Memory B cell (primary cell): ENCODE data around the gene PCBD1.
"Not testable (repeated sequence)": the region's sequence is repeated elsewhere in the genome, so short reads cannot be mapped to it uniquely, and the experiment has no call there.

Source experiments
- ATAC-seq: fragments of 150-1000 bp; cut with Tn5 transposase; 2 replicates; pipeline ENCODE4 v1.10.0; 2021; ENCODE audit warnings: low read depth, mild to moderate bottlenecking, moderate library complexity
- DNase-seq, 2 donors: peaks; one replicate each; pipeline ENCODE4 v3.0.0; 2022; ENCODE audit warnings: low spot score in 2 of 2
- H3K27ac Mint-ChIP-seq: one replicate; pipeline ENCODE4 v1.8.0; 2022; ENCODE audit warnings: mild to moderate bottlenecking, moderate library complexity, mixed read lengths
- H3K27me3 Mint-ChIP-seq: one replicate; pipeline ENCODE4 v1.8.0; 2022; ENCODE audit warnings: mixed read lengths
- H3K36me3 Mint-ChIP-seq: one replicate; pipeline ENCODE4 v1.8.0; 2022; ENCODE audit warnings: mild to moderate bottlenecking, mixed read lengths
- H3K4me1 Mint-ChIP-seq: one replicate; pipeline ENCODE4 v1.8.0; 2022; ENCODE audit warnings: mixed read lengths
- H3K4me3 Mint-ChIP-seq: one replicate; pipeline ENCODE4 v1.8.0; 2022; ENCODE audit warnings: mild to moderate bottlenecking, moderate library complexity, mixed read lengths
- H3K9me3 Mint-ChIP-seq: one replicate; pipeline ENCODE4 v1.8.0; 2022; ENCODE audit warnings: mixed read lengths

Gene PCBD1

GRCh38 chr10:70884741-70885140, 3.6 kb downstream of the PCBD1 start:
- no peaks in the 10 kb centered on the region for H3K9me3 Mint-ChIP-seq
- H3K27me3 Mint-ChIP-seq: no peaks in the 10 kb centered on the region
- no peak overlapping the region for H3K4me3 Mint-ChIP-seq
- no peak for ATAC-seq
- H3K36me3 Mint-ChIP-seq: peaks cover 10% of the 10 kb centered on the region
- DNase-seq: no peak
- peaks cover 8% of the 10 kb centered on the region for H3K4me1 Mint-ChIP-seq
- H3K27ac Mint-ChIP-seq: no peak overlapping the region

GRCh38 chr10:70880077-70880534, 8.3 kb downstream of the PCBD1 start:
- H3K27me3 Mint-ChIP-seq: no peaks in the 10 kb centered on the region
- peaks cover 22% of the 10 kb centered on the region for H3K36me3 Mint-ChIP-seq
- H3K4me1 Mint-ChIP-seq: peaks cover 8% of the 10 kb centered on the region
- DNase-seq (peak; percentile 65 to 74), ATAC-seq (peak; percentile 99)
- H3K27ac Mint-ChIP-seq: no peak overlapping the region
- H3K4me3 Mint-ChIP-seq: no peak overlapping the region
- H3K9me3 Mint-ChIP-seq: no peaks in the 10 kb centered on the region

- H3K4me3 Mint-ChIP-seq: no peak overlapping the region
Measured at GRCh38 chr10:70879207-70879606, 9.2 kb downstream of the PCBD1 start.

GRCh38 chr10:70874061-70874460, 14.3 kb downstream of the PCBD1 start:
- Mint-ChIP-seq H3K27ac (no peak overlapping the region), H3K4me1 (peaks cover under 1% of the 10 kb centered on the region), H3K36me3 (peaks cover 17% of the 10 kb centered on the region), H3K4me3 (no peak overlapping the region), H3K9me3 (no peaks in the 10 kb centered on the region), H3K27me3 (no peaks in the 10 kb centered on the region)
- no peak for DNase-seq
- ATAC-seq: no peak

More at GRCh38 chr10:70879207-70879606, 9.2 kb downstream of the PCBD1 start:
- Mint-ChIP-seq H3K4me1 (peaks cover 8% of the 10 kb centered on the region), H3K27ac (no peak overlapping the region), H3K27me3 (no peaks in the 10 kb centered on the region), H3K36me3 (peaks cover 18% of the 10 kb centered on the region), H3K9me3 (no peaks in the 10 kb centered on the region)
- ATAC-seq (no peak), DNase-seq (no peak)

- no peaks in the 10 kb centered on the region for H3K27me3 Mint-ChIP-seq
- H3K9me3 Mint-ChIP-seq: no peaks in the 10 kb centered on the region
- H3K4me1 Mint-ChIP-seq: no peaks in the 10 kb centered on the region
- H3K4me3 Mint-ChIP-seq: no peak overlapping the region
- H3K27ac Mint-ChIP-seq: no peak overlapping the region
- DNase-seq (no peak), ATAC-seq (no peak)
- peaks cover 15% of the 10 kb centered on the region for H3K36me3 Mint-ChIP-seq
Measured at GRCh38 chr10:70872291-70872690, 16.1 kb downstream of the PCBD1 start.

- ATAC-seq (no peak), DNase-seq (no peak)
- Mint-ChIP-seq H3K9me3 (no peaks in the 10 kb centered on the region), H3K4me3 (no peak overlapping the region), H3K27ac (no peak overlapping the region), H3K4me1 (no peaks in the 10 kb centered on the region), H3K36me3 (peaks cover 28% of the 10 kb centered on the region), H3K27me3 (no peaks in the 10 kb centered on the region)
Measured at GRCh38 chr10:70866424-70866823, 21.9 kb downstream of the PCBD1 start.

GRCh38 chr10:70864935-70865334, 23.4 kb downstream of the PCBD1 start:
- no peak overlapping the region for H3K4me3 Mint-ChIP-seq
- ATAC-seq (no peak), DNase-seq (no peak)
- no peaks in the 10 kb centered on the region for H3K9me3 Mint-ChIP-seq
- H3K27ac Mint-ChIP-seq: no peak overlapping the region
- no peaks in the 10 kb centered on the region for H3K27me3 Mint-ChIP-seq
- H3K4me1 Mint-ChIP-seq: no peaks in the 10 kb centered on the region
- H3K36me3 Mint-ChIP-seq: peaks cover 33% of the 10 kb centered on the region

- no peaks in the 10 kb centered on the region for H3K9me3 Mint-ChIP-seq
- ATAC-seq (no peak), DNase-seq (no peak)
- no peak overlapping the region for H3K4me3 Mint-ChIP-seq
- no peaks in the 10 kb centered on the region for H3K27me3 Mint-ChIP-seq
- H3K27ac Mint-ChIP-seq: no peak overlapping the region
- no peaks in the 10 kb centered on the region for H3K4me1 Mint-ChIP-seq
- H3K36me3 Mint-ChIP-seq: peaks cover 40% of the 10 kb centered on the region
Measured at GRCh38 chr10:70863470-70864160, 24.8 kb downstream of the PCBD1 start.

- H3K4me3 Mint-ChIP-seq, ATAC-seq, H3K27me3 Mint-ChIP-seq, H3K27ac Mint-ChIP-seq, DNase-seq, H3K9me3 Mint-ChIP-seq, H3K4me1 Mint-ChIP-seq: not testable (repeated sequence)
- peaks cover 41% of the 10 kb centered on the region for H3K36me3 Mint-ChIP-seq
Measured at GRCh38 chr10:70861495-70862197, 26.7 kb downstream of the PCBD1 start.

GRCh38 chr10:70858759-70859158, 29.6 kb downstream of the PCBD1 start:
- no peak overlapping the region for H3K4me3 Mint-ChIP-seq
- no peaks in the 10 kb centered on the region for H3K9me3 Mint-ChIP-seq
- ATAC-seq (no peak), DNase-seq (no peak)
- H3K27ac Mint-ChIP-seq: no peak overlapping the region
- H3K4me1 Mint-ChIP-seq: no peaks in the 10 kb centered on the region
- peaks cover 35% of the 10 kb centered on the region for H3K36me3 Mint-ChIP-seq
- H3K27me3 Mint-ChIP-seq: no peaks in the 10 kb centered on the region

- H3K36me3 Mint-ChIP-seq: peaks cover 35% of the 10 kb centered on the region
- H3K27me3 Mint-ChIP-seq: no peaks in the 10 kb centered on the region
- H3K27ac Mint-ChIP-seq: no peak overlapping the region
- no peak overlapping the region for H3K4me3 Mint-ChIP-seq
- DNase-seq (no peak), ATAC-seq (no peak)
- H3K4me1 Mint-ChIP-seq: no peaks in the 10 kb centered on the region
- no peaks in the 10 kb centered on the region for H3K9me3 Mint-ChIP-seq
Measured at GRCh38 chr10:70856454-70856853, 31.9 kb downstream of the PCBD1 start.

- no peaks in the 10 kb centered on the region for H3K4me1 Mint-ChIP-seq
- no peaks in the 10 kb centered on the region for H3K27me3 Mint-ChIP-seq
- H3K4me3 Mint-ChIP-seq: no peak overlapping the region
- H3K9me3 Mint-ChIP-seq: no peaks in the 10 kb centered on the region
- peaks cover 23% of the 10 kb centered on the region for H3K36me3 Mint-ChIP-seq
- no peak overlapping the region for H3K27ac Mint-ChIP-seq
- DNase-seq: no peak
- no peak for ATAC-seq
Measured at GRCh38 chr10:70853457-70853856, 34.9 kb downstream of the PCBD1 start.

- no peaks in the 10 kb centered on the region for H3K27me3 Mint-ChIP-seq
- ATAC-seq: no peak
- peaks cover 23% of the 10 kb centered on the region for H3K36me3 Mint-ChIP-seq
- H3K9me3 Mint-ChIP-seq: no peaks in the 10 kb centered on the region
- no peak overlapping the region for H3K4me3 Mint-ChIP-seq
- DNase-seq: no peak
- no peak overlapping the region for H3K27ac Mint-ChIP-seq
- H3K4me1 Mint-ChIP-seq: no peaks in the 10 kb centered on the region
Measured at GRCh38 chr10:70853038-70853437, 35.3 kb downstream of the PCBD1 start.

- Mint-ChIP-seq H3K9me3 (no peaks in the 10 kb centered on the region), H3K27ac (no peak overlapping the region), H3K4me3 (no peak overlapping the region), H3K36me3 (peaks cover 21% of the 10 kb centered on the region), H3K27me3 (no peaks in the 10 kb centered on the region), H3K4me1 (no peaks in the 10 kb centered on the region)
- ATAC-seq (no peak), DNase-seq (no peak)
Measured at GRCh38 chr10:70851597-70852475, 36.5 kb downstream of the PCBD1 start.
